ENCODE data around the gene SMURF1. TPM values are rescaled to one million over a fixed set of nuclear protein-coding genes. Genes with fewer than 3 reads are reported as not detected.

Gene SMURF1
- total RNA-seq, 2 experiments from 2014 or later: 10.3 to 10.4 TPM

DNA sequence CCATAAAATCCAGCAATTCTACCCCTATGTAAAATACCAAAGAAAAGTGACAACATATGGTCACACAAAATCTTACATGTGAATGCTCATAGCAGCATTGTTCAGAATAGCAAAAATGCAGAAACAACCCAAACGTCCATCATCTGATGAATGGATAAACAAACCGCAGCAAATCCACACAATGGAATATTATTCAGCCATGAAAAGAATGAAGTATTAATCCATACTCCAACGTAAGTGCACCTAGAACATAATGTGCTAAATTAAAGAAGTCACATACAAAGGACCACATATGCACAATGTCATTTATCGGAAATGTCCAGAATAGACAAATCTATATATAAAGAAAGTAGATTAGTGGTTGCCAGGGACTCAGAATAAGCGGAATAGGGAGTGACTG lies 57.4 kb downstream of the SMURF1 start:
- ATAC-seq: no peak
- ChIA-PET CTCF (no interaction called here), POLR2A (no interaction called here)
- Mint-ChIP-seq H3K4me1 (ENCODE audit: low read depth) (no peaks in the 10 kb centered on the region), H3K27ac (no peak overlapping the region), H3K27me3 (ENCODE audit: low read depth) (no peaks in the 10 kb centered on the region), H3K36me3 (ENCODE audit: low read depth) (peaks cover 13% of the 10 kb centered on the region), H3K9me3 (ENCODE audit: insufficient read depth) (peaks cover 5% of the 10 kb centered on the region), H3K4me3 (no peak overlapping the region)
- DNase-seq: no peak

DNA sequence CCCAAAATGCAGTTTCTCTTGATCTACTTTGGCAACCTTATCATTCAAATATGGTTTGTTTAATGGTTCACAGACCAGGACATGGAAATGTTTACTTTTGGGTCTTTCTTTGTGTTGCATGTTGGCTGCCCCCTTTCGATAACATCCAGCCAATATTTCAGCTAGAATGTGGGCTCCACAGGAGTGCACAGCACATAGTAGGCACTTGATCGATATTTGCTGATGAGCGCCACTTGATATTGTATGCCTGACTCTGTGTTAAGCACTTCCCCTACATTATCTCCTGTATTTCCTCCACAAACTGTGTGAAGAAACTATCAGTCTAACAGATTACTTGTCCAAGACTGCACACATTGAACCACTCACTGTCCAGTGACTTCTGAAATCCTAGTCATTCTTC lies 60.2 kb downstream of the SMURF1 start:
- Mint-ChIP-seq H3K9me3 (ENCODE audit: insufficient read depth) (peaks cover 5% of the 10 kb centered on the region), H3K27me3 (ENCODE audit: low read depth) (no peaks in the 10 kb centered on the region), H3K4me1 (ENCODE audit: low read depth) (peaks cover 8% of the 10 kb centered on the region), H3K27ac (no peak overlapping the region), H3K4me3 (no peak overlapping the region), H3K36me3 (ENCODE audit: low read depth) (peaks cover 13% of the 10 kb centered on the region)
- CTCF ChIA-PET: no interaction called here
- POLR2A ChIA-PET: no interaction called here
- no peak for DNase-seq
- no peak for ATAC-seq

DNA sequence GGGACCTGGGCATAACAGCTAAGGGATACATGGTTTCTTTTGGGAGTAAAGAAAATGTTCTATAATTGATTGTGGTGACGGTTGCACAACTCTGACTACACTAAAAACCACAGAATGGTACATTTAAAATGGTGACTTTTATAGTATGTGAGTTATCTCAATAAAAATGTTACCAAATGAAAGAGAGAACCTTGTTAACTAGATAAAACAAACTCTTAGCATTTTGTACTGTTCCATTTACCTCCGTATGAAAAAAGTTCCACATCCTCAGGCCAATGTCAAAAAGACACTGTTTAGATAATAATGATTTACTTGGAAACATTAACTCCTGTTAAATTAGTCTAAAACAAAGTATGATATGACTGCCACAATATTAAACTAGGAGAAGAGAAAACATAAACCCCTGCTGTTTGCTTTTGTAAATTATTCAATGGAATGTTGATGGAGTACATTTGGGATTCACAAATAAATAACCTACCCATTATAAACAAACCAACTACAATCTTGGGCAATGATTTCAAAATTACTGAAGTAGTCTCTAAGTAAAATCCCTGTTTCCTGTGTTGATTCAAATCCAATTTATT lies 60.7 kb downstream of the SMURF1 start:
- H3K9me3 Mint-ChIP-seq (ENCODE audit: insufficient read depth): peaks cover 5% of the 10 kb centered on the region
- H3K27me3 Mint-ChIP-seq (ENCODE audit: low read depth): no peaks in the 10 kb centered on the region
- ChIA-PET CTCF (no interaction called here), POLR2A (no interaction called here)
- H3K4me3 Mint-ChIP-seq: no peak overlapping the region
- DNase-seq (no peak), ATAC-seq (no peak)
- no peak overlapping the region for H3K27ac Mint-ChIP-seq
- H3K36me3 Mint-ChIP-seq (ENCODE audit: low read depth): peaks cover 9% of the 10 kb centered on the region
- H3K4me1 Mint-ChIP-seq (ENCODE audit: low read depth): peaks cover 8% of the 10 kb centered on the region

DNA sequence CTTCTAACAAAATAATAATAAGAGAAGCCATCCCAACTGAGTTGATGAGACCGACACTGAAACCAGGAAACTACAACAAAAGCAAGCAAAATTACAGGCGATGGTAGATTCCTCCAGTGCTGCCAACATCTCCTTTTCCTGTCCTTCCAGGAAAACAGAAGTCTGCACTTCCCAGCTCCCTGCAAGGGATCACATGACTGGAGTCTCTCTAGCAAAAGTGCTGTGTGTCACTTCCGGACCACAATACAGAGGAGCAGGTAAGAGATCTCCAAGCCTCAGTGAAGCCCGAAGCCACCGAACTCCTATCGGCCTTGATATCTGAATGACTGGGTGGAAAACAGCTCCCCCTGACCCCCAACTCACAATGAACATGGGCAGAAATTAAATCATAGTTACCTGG lies 63.2 kb downstream of the SMURF1 start:
- Mint-ChIP-seq H3K27ac (no peak overlapping the region), H3K36me3 (ENCODE audit: low read depth) (no peaks in the 10 kb centered on the region), H3K4me3 (no peak overlapping the region), H3K4me1 (ENCODE audit: low read depth) (peaks cover 14% of the 10 kb centered on the region), H3K9me3 (ENCODE audit: insufficient read depth) (no peaks in the 10 kb centered on the region), H3K27me3 (ENCODE audit: low read depth) (no peaks in the 10 kb centered on the region)
- ATAC-seq (no peak), DNase-seq (no peak)
- ChIA-PET CTCF (no interaction called here), POLR2A (no interaction called here)

DNA sequence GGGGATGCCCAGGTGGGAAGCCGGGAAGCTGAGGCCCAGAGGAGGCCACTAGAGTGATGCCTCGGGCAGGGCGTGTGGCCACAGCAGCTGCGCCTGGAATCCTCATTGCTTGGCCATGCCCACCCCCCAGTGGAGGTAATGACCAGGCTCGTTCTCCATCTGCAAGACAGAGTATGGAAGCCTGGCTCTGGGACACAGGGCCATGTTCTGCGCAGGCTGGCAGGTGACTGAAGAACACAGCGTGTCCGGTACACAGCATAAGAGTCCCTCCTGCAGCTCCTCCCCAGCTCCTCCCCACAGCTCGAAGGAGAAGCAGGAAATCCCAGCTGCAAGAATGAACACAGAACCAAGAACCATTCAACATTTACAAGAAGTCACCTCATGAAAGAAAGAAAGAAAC lies 64.8 kb downstream of the SMURF1 start:
- Mint-ChIP-seq H3K4me3 (no peak overlapping the region), H3K27me3 (ENCODE audit: low read depth) (no peaks in the 10 kb centered on the region), H3K9me3 (ENCODE audit: insufficient read depth) (no peaks in the 10 kb centered on the region), H3K27ac (no peak overlapping the region), H3K36me3 (ENCODE audit: low read depth) (no peaks in the 10 kb centered on the region), H3K4me1 (ENCODE audit: low read depth) (peaks cover 14% of the 10 kb centered on the region)
- ATAC-seq (peak; percentile 57), DNase-seq (peak; percentile 22)
- ChIA-PET POLR2A (no interaction called here), CTCF (no interaction called here)

DNA sequence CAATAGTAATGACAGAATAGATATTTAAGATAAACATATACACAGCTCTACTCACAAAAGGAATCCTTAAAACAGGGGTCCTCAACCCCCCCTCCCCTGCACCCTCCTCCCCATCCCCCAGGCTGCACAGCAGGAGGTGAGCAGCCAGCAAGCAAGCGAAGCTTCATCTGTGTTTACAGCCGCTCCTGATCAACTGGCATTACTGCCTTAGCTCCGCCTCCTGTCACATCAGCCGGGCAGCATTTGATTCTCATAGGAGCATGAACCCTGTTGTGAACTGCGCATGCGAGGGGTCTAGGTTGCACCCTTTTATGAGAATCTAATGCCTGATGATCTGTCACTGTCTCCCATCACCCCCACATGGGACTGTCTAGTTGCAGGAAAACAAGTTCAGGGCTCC lies 65.5 kb downstream of the SMURF1 start:
- Mint-ChIP-seq H3K36me3 (ENCODE audit: low read depth) (no peaks in the 10 kb centered on the region), H3K27ac (no peak overlapping the region), H3K4me1 (ENCODE audit: low read depth) (peaks cover 14% of the 10 kb centered on the region), H3K27me3 (ENCODE audit: low read depth) (no peaks in the 10 kb centered on the region), H3K9me3 (ENCODE audit: insufficient read depth) (no peaks in the 10 kb centered on the region), H3K4me3 (no peak overlapping the region)
- ChIA-PET CTCF (no interaction called here), POLR2A (no interaction called here)
- ATAC-seq (no peak), DNase-seq (no peak)

DNA sequence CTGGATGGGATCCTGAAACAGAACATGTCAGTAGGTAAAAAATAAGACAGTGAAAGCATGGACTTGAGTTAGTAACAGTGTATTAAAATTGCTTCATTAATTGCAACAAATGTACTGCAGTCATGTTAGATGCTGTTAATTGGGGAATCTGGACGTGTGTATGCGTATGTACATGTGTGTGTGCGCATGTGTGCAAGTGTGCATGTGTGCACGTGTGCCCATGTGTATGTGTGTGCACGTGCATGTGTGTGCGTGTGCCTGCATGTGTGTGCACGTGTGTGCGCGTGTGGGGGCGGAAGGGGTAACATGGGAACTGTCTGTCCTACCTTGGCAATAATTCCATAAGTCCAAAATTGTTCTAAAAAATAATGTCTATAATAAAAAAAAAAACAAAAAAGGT lies 67.3 kb downstream of the SMURF1 start:
- ChIA-PET CTCF (no interaction called here), POLR2A (no interaction called here)
- no peaks in the 10 kb centered on the region for H3K27me3 Mint-ChIP-seq (ENCODE audit: low read depth)
- H3K36me3 Mint-ChIP-seq (ENCODE audit: low read depth): no peaks in the 10 kb centered on the region
- H3K4me3 Mint-ChIP-seq: no peak overlapping the region
- DNase-seq (no peak), ATAC-seq (no peak)
- H3K9me3 Mint-ChIP-seq (ENCODE audit: insufficient read depth): no peaks in the 10 kb centered on the region
- H3K27ac Mint-ChIP-seq: no peak overlapping the region
- H3K4me1 Mint-ChIP-seq (ENCODE audit: low read depth): peaks cover 14% of the 10 kb centered on the region

DNA sequence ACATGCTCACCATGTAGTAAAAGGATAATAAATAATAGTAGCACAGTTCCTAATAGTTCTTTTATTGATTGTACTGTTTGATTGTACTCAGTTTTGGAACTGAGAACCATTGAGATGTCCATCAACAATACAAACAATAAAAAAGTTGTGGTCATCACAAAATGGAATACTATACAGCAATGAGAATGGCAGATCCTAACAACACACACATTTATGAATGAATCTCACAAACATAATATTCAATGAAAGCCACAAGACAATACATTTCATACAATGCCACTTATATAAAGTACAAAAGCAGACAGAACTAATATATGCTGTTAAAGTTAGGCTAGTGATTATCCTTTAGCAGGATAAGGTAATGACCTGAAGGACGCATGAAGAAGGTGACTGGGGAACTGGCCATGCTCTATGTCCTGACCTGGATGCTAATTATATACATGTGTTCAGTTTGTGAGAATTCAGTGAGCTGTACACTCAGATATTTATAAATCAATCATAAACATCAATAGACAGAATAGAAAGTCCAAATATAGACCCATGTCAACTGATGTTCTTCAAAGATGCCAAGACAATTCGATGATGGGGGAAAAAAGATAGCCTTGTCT lies 70.0 kb downstream of the SMURF1 start:
- Mint-ChIP-seq H3K27ac (no peak overlapping the region), H3K9me3 (ENCODE audit: insufficient read depth) (no peaks in the 10 kb centered on the region), H3K4me3 (no peak overlapping the region), H3K36me3 (ENCODE audit: low read depth) (no peaks in the 10 kb centered on the region), H3K4me1 (ENCODE audit: low read depth) (peaks cover 7% of the 10 kb centered on the region), H3K27me3 (ENCODE audit: low read depth) (no peaks in the 10 kb centered on the region)
- ATAC-seq (no peak), DNase-seq (no peak)
- POLR2A ChIA-PET: no interaction called here
- CTCF ChIA-PET: no interaction called here

DNA sequence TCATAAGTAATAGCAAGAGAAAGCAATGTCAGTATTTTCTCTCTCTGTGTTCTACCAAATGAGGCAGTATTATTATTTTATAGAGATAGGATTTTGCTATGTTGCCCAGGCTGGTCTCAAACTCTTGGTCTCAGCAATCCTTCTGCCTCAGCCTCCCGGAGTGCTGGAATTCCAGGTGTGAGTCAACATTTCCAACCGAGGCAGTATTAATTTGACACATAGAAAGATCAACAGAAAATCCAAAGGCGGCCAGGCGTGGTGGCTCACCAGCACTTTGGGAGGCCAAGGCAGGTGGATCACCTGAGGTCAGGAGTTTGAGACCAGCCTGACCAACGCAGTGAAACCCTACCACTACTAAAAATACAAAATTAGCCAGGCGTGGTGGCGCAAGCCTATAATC lies 71.8 kb downstream of the SMURF1 start:
- POLR2A ChIA-PET: no interaction called here

DNA sequence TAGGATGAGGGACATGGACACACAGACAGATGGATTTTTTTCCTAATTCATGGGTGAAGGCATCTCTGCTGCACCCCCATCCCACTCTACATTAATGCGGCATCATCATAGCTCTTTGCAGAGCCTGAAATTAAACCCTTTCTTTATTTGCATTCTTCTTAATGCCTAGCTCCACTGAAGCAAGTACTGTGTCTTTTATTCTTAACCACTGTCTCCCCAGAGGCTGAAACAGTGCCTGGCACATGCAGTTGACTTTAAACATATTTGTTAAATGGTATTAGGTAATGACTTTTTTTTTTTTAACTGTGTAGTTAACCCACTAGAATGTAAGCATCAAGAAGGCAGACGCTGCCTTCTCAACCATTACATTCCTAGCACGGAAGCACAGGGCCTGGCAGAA lies 73.5 kb downstream of the SMURF1 start:
- POLR2A ChIA-PET: interaction anchor here (0.6 to 0.7 kb wide), 2 partner anchors 197 to 300 kb away, joined by 3 read pairs; no protein-coding TSS in a partner anchor

More for the DNA sequence above, 71.8 kb downstream of the SMURF1 start:
- no peak for DNase-seq
- CTCF ChIA-PET: no interaction called here
- ATAC-seq: no peak
- Mint-ChIP-seq H3K27me3 (ENCODE audit: low read depth) (no peaks in the 10 kb centered on the region), H3K4me1 (ENCODE audit: low read depth) (peaks cover 6% of the 10 kb centered on the region), H3K4me3 (no peak overlapping the region), H3K36me3 (ENCODE audit: low read depth) (no peaks in the 10 kb centered on the region), H3K27ac (no peak overlapping the region), H3K9me3 (ENCODE audit: insufficient read depth) (no peaks in the 10 kb centered on the region)

DNA sequence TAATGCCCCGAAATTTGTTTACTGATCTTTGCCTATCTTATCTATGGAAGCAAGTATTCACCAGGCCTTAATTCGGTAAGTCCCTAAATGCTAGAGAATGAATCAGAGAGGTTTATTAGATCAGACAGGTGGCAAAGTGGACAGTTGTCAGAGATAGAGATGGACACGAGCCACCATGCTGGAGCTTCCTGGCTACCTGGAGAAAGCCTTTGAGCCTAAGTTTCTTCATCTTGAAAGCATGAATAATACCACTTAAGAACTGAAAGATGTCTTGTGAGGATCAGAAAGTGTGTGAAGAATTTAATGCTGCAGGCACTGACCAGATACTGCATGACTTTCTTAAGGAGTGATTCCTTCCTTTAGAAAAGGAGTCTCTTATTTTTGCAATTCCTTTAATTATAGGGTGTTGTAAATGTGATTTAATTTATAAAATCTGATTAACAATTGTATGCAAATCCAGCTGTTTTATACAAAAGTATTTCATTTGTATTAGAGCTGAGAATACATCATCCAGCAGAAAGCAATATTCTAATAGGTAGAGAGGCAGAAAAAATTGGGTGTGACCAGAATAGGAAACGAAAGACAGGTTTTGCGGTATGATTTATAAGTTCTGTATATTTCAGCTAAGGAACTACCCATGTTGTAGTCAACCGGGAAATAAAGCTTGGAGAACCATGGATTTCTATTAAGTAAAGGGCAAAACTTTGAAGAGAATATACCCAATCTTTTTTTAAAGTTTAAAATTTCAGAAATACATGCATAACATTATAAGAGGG lies 82.7 kb downstream of the SMURF1 start:
- H3K27ac Mint-ChIP-seq: no peak overlapping the region
- ATAC-seq (no peak), DNase-seq (no peak)
- no peak overlapping the region for H3K4me3 Mint-ChIP-seq
- peaks cover 3% of the 10 kb centered on the region for H3K4me1 Mint-ChIP-seq (ENCODE audit: low read depth)
- H3K36me3 Mint-ChIP-seq (ENCODE audit: low read depth): peaks cover 6% of the 10 kb centered on the region
- CTCF ChIA-PET: interaction anchor here (1.1 kb wide), 1 partner anchor 346 kb away, joined by 3 read pairs; no protein-coding TSS in a partner anchor
- POLR2A ChIA-PET: interaction anchor here (0.6 kb wide), 1 partner anchor 899 kb away, joined by 4 read pairs; no protein-coding TSS in a partner anchor
- no peaks in the 10 kb centered on the region for H3K9me3 Mint-ChIP-seq (ENCODE audit: insufficient read depth)
- H3K27me3 Mint-ChIP-seq (ENCODE audit: low read depth): no peaks in the 10 kb centered on the region

More for the DNA sequence above, 73.5 kb downstream of the SMURF1 start:
- no peaks in the 10 kb centered on the region for H3K27me3 Mint-ChIP-seq (ENCODE audit: low read depth)
- ATAC-seq (no peak), DNase-seq (no peak)
- no peaks in the 10 kb centered on the region for H3K9me3 Mint-ChIP-seq (ENCODE audit: insufficient read depth)
- H3K36me3 Mint-ChIP-seq (ENCODE audit: low read depth): no peaks in the 10 kb centered on the region
- H3K4me3 Mint-ChIP-seq: no peak overlapping the region
- no peaks in the 10 kb centered on the region for H3K4me1 Mint-ChIP-seq (ENCODE audit: low read depth)
- CTCF ChIA-PET: no interaction called here
- H3K27ac Mint-ChIP-seq: no peak overlapping the region

DNA sequence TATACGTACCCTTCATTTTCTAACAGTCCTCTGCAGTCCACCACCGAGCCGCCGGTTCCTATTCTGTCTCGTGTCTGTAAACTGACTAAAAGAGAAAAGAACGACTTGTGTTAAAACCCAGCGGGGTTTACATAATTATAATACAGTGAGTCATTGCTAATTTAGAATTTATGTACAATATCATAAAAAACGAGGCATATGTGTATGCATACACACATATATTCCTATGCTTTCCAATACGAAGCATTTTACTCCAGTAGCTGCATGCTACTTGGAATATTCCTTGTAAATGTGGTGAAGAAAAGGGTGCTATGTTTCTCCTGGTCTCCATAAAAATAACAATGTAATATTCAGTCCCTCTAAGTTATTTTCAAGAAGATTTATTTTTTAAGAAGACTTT lies 89.1 kb downstream of the SMURF1 start:
- H3K36me3 Mint-ChIP-seq (ENCODE audit: low read depth): peaks cover 31% of the 10 kb centered on the region
- ChIA-PET POLR2A (no interaction called here), CTCF (no interaction called here)

More for the DNA sequence above, 89.1 kb downstream of the SMURF1 start:
- Mint-ChIP-seq H3K4me3 (no peak overlapping the region), H3K4me1 (ENCODE audit: low read depth) (no peaks in the 10 kb centered on the region), H3K27me3 (ENCODE audit: low read depth) (no peaks in the 10 kb centered on the region), H3K27ac (no peak overlapping the region), H3K9me3 (ENCODE audit: insufficient read depth) (no peaks in the 10 kb centered on the region)
- no peak for DNase-seq
- no peak for ATAC-seq

Data from activated CD8-positive, alpha-beta T cell treated with anti-CD3 and anti-CD28 coated beads, Interleukin-2, amount 10 ng/mL, durations not matched to agents 7 days and 5 days (primary cell).